HCT116 (cell line): Measurements from ENCODE around the gene ALOX12B. TPM values are rescaled to one million over a fixed set of nuclear protein-coding genes. Genes with fewer than 3 reads are reported as not detected.

Source experiments
- ATAC-seq: fragments of 200-7000 bp; cut with Tn5 transposase; 2 replicates; pipeline ENCODE4 v1.9.1; 2020; ENCODE audit warnings: mild to moderate bottlenecking, moderate library complexity
- BruUV-seq: library from RNA; stranded (reverse); fragments of 400-500 nt; replicated peaks from 2 replicates; lab custom pipeline; 2021; lab: Mats Ljungman, UMichigan
- CTCF ChIA-PET: fragments of 300-600 bp; sonication (Branson Sonifier 250); formaldehyde crosslinking; loops from one replicate; lab custom pipeline; 2021; ENCODE audit warnings: antibody characterized with exemption; lab: Charles Lee
- POLR2A ChIA-PET: fragments of 300-600, 350-600 bp; sonication (Branson Sonifier 250); formaldehyde crosslinking; loops from one replicate; lab custom pipeline; 2021; ENCODE audit warnings: antibody characterized with exemption; lab: Charles Lee
- RAD21 ChIA-PET, 2 experiments: fragments of 300-600 bp; sonication (Branson Sonifier 250); formaldehyde crosslinking; loops; one replicate each; lab custom pipeline; 2023; ENCODE audit warnings: low total read pairs in 2 of 2; ENCODE audit not compliant: uncharacterized antibody in 2 of 2, unreplicated experiment in 2 of 2, low non-redundant PET in 1 of 2; lab: Charles Lee
- DNase-seq: peaks from one replicate; pipeline ENCODE4 v3.0.0-alpha.2; 2010; ENCODE audit warnings: low read depth, low spot score
- H2AFZ ChIP-seq: fragments of 200-600 bp; shearing (Covaris generic), sonication (generic); 2 replicates; pipeline ENCODE4 v1.6.1; 2017; ENCODE audit warnings: low read depth, mixed run types, mixed read lengths, antibody characterized with exemption, low read length; ENCODE audit not compliant: poor library complexity, severe bottlenecking
- H3K27ac ChIP-seq: 2 replicates; pipeline ENCODE4 v1.5.1; 2012; ENCODE audit warnings: low read depth, low read length
- H3K27me3 ChIP-seq: fragments of 200-600 bp; sonication (generic); 2 replicates; pipeline ENCODE4 v1.6.1; 2016; ENCODE audit warnings: mixed run types, low read length, mixed read lengths; ENCODE audit not compliant: insufficient read depth
- H3K36me3 ChIP-seq, 2 experiments: fragments of 200-500 bp in 1 of 2; fragments of 200-600 bp in 1 of 2; sonication (Bioruptor generic) in 1 of 2; sonication (generic) in 1 of 2; 2 replicates each; pipeline versions ENCODE4 v1.5.1 to v1.6.1; 2014 to 2016; ENCODE audit warnings: low read length in 2 of 2, inconsistent platforms in 1 of 2, mixed read lengths in 1 of 2, mixed run types in 1 of 2; ENCODE audit not compliant: insufficient read depth in 2 of 2, control insufficient read depth in 1 of 2
- H3K4me1 ChIP-seq, 2 experiments: fragments of 200-600 bp in 1 of 2; sonication (generic) in 1 of 2; 2 replicates each; pipeline versions ENCODE4 v1.5.1 to v1.6.1; 2012 to 2017; ENCODE audit warnings: low read length in 2 of 2, inconsistent platforms in 1 of 2, mild to moderate bottlenecking in 1 of 2, mixed read lengths in 1 of 2, mixed run types in 1 of 2, moderate library complexity in 1 of 2; ENCODE audit not compliant: insufficient read depth in 2 of 2, control insufficient read depth in 1 of 2
- H3K4me2 ChIP-seq: fragments of 200-600 bp; sonication (generic); 2 replicates; pipeline ENCODE4 v1.6.1; 2017; ENCODE audit warnings: mixed run types, low read length, mixed read lengths
- H3K4me3 ChIP-seq, 2 experiments: fragments of 200-600 bp in 1 of 2; sonication (generic) in 1 of 2; replicated peaks in 1 of 2; 2 replicates each; pipeline ENCODE4 v1.5.1; 2011 to 2016; ENCODE audit warnings: low read length in 2 of 2, control low read depth in 1 of 2, low read depth in 1 of 2, mild to moderate bottlenecking in 1 of 2, mixed read lengths in 1 of 2, mixed run types in 1 of 2
- H3K79me2 ChIP-seq: fragments of 200-600 bp; sonication (generic); 2 replicates; pipeline ENCODE4 v1.6.1; 2017; ENCODE audit warnings: mild to moderate bottlenecking, mixed run types, low read length, moderate library complexity, mixed read lengths; ENCODE audit not compliant: insufficient read depth
- H3K9ac ChIP-seq: fragments of 200-600 bp; sonication (generic); 2 replicates; pipeline ENCODE4 v1.6.1; 2016; ENCODE audit warnings: low read length, mixed read lengths
- H3K9me2 ChIP-seq: fragments of 200-600 bp; sonication (generic), shearing (Covaris generic); 2 replicates; pipeline ENCODE4 v1.6.1; 2017; ENCODE audit warnings: mixed run types, mild to moderate bottlenecking, moderate library complexity; ENCODE audit not compliant: insufficient read depth
- H3K9me3 ChIP-seq, 2 experiments: fragments of 200-500 bp in 1 of 2; fragments of 200-600 bp in 1 of 2; sonication (Bioruptor generic) in 1 of 2; sonication (generic) in 1 of 2; 2 replicates each; pipeline ENCODE4 v1.6.1; 2014 to 2017; ENCODE audit warnings: low read length in 2 of 2, mixed read lengths in 2 of 2, inconsistent platforms in 1 of 2, low read depth in 1 of 2, mild to moderate bottlenecking in 1 of 2, mixed run types in 1 of 2, moderate library complexity in 1 of 2; ENCODE audit not compliant: control insufficient read depth in 1 of 2, insufficient read depth in 1 of 2
- H4K20me1 ChIP-seq: fragments of 200-600 bp; sonication (generic), shearing (Covaris generic); 2 replicates; pipeline ENCODE4 v1.6.1; 2017; ENCODE audit warnings: mixed run types, mild to moderate bottlenecking, moderate library complexity; ENCODE audit not compliant: insufficient read depth
- CBX3 ChIP-seq: IDR thresholded peaks from 2 replicates; pipeline ENCODE4 v1.6.1; 2012; ENCODE audit warnings: low read depth
- CEBPB ChIP-seq: IDR thresholded peaks from 2 replicates; pipeline ENCODE4 v1.6.1; 2012; ENCODE audit warnings: low read depth
- ELF1 ChIP-seq: IDR thresholded peaks from 2 replicates; pipeline ENCODE4 v1.6.1; 2012; ENCODE audit warnings: low read depth, borderline replicate concordance
- EZH2 ChIP-seq: fragments of 200-600 bp; sonication (generic); IDR thresholded peaks from 2 replicates; pipeline ENCODE4 v1.6.1; 2017; ENCODE audit warnings: antibody characterized with exemption, mixed run types
- EZH2phosphoT487 ChIP-seq: fragments of 200-600 bp; IDR thresholded peaks from 2 replicates; pipeline ENCODE4 v1.6.1; 2018; ENCODE audit warnings: antibody characterized with exemption, borderline replicate concordance
- JUND ChIP-seq: IDR thresholded peaks from 2 replicates; pipeline ENCODE4 v1.6.1; 2012
- MAX ChIP-seq: IDR thresholded peaks from 2 replicates; pipeline ENCODE4 v1.6.1; 2012
- POLR2A ChIP-seq: IDR thresholded peaks from 2 replicates; pipeline ENCODE4 v1.7.0; 2011; ENCODE audit warnings: borderline replicate concordance; ENCODE audit not compliant: insufficient read depth, insufficient read length; ENCODE audit errors: extremely low read depth
- RAD21 ChIP-seq: IDR thresholded peaks from 2 replicates; pipeline ENCODE4 v1.6.1; 2012; ENCODE audit warnings: low read depth, mild to moderate bottlenecking
- REST ChIP-seq: IDR thresholded peaks from 2 replicates; pipeline ENCODE4 v1.6.1; 2012; ENCODE audit warnings: low read depth
- SIN3A ChIP-seq: IDR thresholded peaks from 2 replicates; pipeline ENCODE4 v1.6.1; 2012; ENCODE audit warnings: low read depth
- SP1 ChIP-seq: IDR thresholded peaks from 2 replicates; pipeline ENCODE4 v1.6.1; 2012; ENCODE audit warnings: low read depth
- ZFX ChIP-seq: fragments of 450-650 bp; IDR thresholded peaks from 2 replicates; pipeline ENCODE4 v1.6.1; 2017
- ZNF274 ChIP-seq: fragments of 200-500 bp; sonication (Bioruptor generic); IDR thresholded peaks from 2 replicates; pipeline ENCODE4 v1.6.1; 2014; ENCODE audit warnings: mild to moderate bottlenecking, low read depth, low read length, inconsistent platforms
- intact Hi-C: fragments of 100-400 bp; cut with micrococcal nuclease; formaldehyde crosslinking; loops from 2 replicates; pipeline ENCODE4 v1.10.0; 2022
- total RNA-seq: library from RNA; stranded (reverse); gene quantifications from one replicate; pipeline ENCODE4 v1.2.1, GENCODE V29; 2021; ENCODE audit not compliant: unreplicated experiment
- TF ChIP-seq, protein P1 (sequence below): IDR thresholded peaks from 2 replicates; pipeline ENCODE4 v1.6.1; 2012
- TF ChIP-seq, protein P2 (sequence below), 3 experiments: fragments of 200-600 bp in 1 of 3; sonication (generic) in 1 of 3; IDR thresholded peaks in 2 of 3; conservative IDR thresholded peaks in 1 of 3; 2 replicates each; pipeline ENCODE4 v1.5.1; 2012 to 2017; ENCODE audit warnings: low read depth in 2 of 3, low read length in 2 of 3, antibody characterized with exemption in 1 of 3, borderline replicate concordance in 1 of 3, control low read depth in 1 of 3, mild to moderate bottlenecking in 1 of 3, mixed read lengths in 1 of 3, mixed run types in 1 of 3, moderate library complexity in 1 of 3; ENCODE audit not compliant: insufficient read depth in 1 of 3

Gene ALOX12B
- total RNA-seq, 1 experiment from 2014 or later, result 3.8 TPM

GRCh38 chr17:8091033-8091687, 3.6 kb upstream of the ALOX12B start:
- Histone ChIP-seq H3K4me1 (peaks cover 2 to 11% of the 10 kb centered on the region in 2 experiments; a peak in 2 of 4 replicates), H3K27ac (no peak overlapping the region), H3K36me3 (no peaks in the 10 kb centered on the region), H3K4me3 (no peak overlapping the region), H3K27me3 (no peaks in the 10 kb centered on the region), H3K4me2 (no peak overlapping the region), H3K9ac (no peak overlapping the region), H3K9me3 (no peaks in the 10 kb centered on the region), H2AFZ (no peak overlapping the region), H4K20me1 (no peaks in the 10 kb centered on the region)
- ChIA-PET CTCF (interaction anchor here (0.9 kb wide), 1 partner anchor 19 kb away, joined by 3 read pairs; no protein-coding TSS in a partner anchor), POLR2A (no interaction called here)
- ATAC-seq, result no peak
- TF ChIP-seq RAD21 (no peak), EZH2 (no peak), EZH2phosphoT487 (no peak), ZFX (no peak), SP1 (no peak), MAX (no peak), CBX3 (no peak), ZNF274 (no peak), POLR2A (no peak), REST (no peak), SIN3A (no peak), JUND (no peak), ELF1 (no peak), CEBPB (no peak)
- TF ChIP-seq, protein P1, sequence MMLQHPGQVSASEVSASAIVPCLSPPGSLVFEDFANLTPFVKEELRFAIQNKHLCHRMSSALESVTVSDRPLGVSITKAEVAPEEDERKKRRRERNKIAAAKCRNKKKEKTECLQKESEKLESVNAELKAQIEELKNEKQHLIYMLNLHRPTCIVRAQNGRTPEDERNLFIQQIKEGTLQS, result no peak
- TF ChIP-seq, protein P2, sequence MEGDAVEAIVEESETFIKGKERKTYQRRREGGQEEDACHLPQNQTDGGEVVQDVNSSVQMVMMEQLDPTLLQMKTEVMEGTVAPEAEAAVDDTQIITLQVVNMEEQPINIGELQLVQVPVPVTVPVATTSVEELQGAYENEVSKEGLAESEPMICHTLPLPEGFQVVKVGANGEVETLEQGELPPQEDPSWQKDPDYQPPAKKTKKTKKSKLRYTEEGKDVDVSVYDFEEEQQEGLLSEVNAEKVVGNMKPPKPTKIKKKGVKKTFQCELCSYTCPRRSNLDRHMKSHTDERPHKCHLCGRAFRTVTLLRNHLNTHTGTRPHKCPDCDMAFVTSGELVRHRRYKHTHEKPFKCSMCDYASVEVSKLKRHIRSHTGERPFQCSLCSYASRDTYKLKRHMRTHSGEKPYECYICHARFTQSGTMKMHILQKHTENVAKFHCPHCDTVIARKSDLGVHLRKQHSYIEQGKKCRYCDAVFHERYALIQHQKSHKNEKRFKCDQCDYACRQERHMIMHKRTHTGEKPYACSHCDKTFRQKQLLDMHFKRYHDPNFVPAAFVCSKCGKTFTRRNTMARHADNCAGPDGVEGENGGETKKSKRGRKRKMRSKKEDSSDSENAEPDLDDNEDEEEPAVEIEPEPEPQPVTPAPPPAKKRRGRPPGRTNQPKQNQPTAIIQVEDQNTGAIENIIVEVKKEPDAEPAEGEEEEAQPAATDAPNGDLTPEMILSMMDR (IDR thresholded peaks at IDR 0.05 in 2 of 3, conservative IDR thresholded peaks at IDR 0.05 in 1 of 3; ENCODE audit: borderline replicate concordance in 1 of 3, insufficient read depth in 1 of 3, low read depth in 2 of 3, low read length in 2 of 3), result no peak
- TF ChIP-seq, all 23 proteins: peak for 0
- Histone ChIP-seq H3K79me2 (no peaks in the 10 kb centered on the region), H3K9me2 (no peaks in the 10 kb centered on the region)
- intact Hi-C loops, result no loop called here
- DNase-seq, result no peak
- RAD21 ChIA-PET, result no interaction called here
- no TSS peak for BruUV-seq
